ENCODE measurements around the gene SPHK2.
A peak's percentile ranks its signal among the peaks of the same experiment; 100 is the strongest.
"Not testable (repeated sequence)": the region's sequence is repeated elsewhere in the genome, so short reads cannot be mapped to it uniquely, and the experiment has no call there.

The SPHK2 gene, protein sequence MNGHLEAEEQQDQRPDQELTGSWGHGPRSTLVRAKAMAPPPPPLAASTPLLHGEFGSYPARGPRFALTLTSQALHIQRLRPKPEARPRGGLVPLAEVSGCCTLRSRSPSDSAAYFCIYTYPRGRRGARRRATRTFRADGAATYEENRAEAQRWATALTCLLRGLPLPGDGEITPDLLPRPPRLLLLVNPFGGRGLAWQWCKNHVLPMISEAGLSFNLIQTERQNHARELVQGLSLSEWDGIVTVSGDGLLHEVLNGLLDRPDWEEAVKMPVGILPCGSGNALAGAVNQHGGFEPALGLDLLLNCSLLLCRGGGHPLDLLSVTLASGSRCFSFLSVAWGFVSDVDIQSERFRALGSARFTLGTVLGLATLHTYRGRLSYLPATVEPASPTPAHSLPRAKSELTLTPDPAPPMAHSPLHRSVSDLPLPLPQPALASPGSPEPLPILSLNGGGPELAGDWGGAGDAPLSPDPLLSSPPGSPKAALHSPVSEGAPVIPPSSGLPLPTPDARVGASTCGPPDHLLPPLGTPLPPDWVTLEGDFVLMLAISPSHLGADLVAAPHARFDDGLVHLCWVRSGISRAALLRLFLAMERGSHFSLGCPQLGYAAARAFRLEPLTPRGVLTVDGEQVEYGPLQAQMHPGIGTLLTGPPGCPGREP

DNA sequence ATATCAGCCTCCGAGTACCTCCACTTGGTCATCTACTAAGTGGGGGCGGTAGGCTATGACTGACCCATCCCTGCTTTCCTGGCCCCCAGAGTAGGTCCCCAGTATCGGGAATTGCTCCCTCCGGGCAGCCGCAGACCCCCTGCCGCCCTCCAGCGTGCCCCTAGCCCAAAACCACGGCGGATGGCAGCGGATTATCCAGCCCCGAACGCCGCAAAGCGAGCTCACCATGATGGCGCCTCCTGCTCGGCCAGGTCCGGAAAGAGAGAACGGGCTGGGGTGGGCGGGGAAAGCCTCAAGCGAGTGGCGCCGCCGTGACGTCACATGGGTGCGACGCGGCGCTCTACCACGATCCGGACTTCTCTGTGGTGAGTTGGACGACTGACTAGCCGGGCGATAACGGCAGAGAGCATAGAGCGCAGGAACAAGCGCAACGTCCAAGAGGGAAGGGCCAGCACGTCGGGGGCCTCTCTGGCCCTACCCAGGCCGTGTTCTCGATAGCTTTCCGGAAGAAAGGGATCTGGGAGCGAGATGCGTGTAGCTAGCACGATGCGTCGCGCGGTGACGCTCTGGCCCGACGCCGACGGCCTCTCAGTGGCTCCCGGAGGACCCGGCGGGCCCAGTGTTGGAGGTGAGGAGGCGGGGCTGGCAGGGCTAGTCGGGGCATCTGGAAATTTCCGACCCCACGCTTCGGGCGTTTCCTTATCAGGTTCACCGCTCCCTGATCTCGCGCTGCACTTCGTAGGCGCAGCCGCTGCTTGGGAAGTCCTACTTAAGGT lies at the start of gene SPHK2, which contains the start of gene RPL18:
TSS of gene SPHK2 (plus strand) at position 591 of the 776 bp plus-strand sequence. CDS start 1,009 bp downstream, outside the sequence.
TSS of gene RPL18 (minus strand) at position 263 of the 776 bp plus-strand sequence. CDS start at position 228, 35 bp downstream.
- in situ Hi-C loops (cut with MboI; ENCODE audit: low pct_unique_long_range_greater_than_20kb, low sequenced_read_pairs), result no loop called here
- peak; percentile 99 for DNase-seq

DNA sequence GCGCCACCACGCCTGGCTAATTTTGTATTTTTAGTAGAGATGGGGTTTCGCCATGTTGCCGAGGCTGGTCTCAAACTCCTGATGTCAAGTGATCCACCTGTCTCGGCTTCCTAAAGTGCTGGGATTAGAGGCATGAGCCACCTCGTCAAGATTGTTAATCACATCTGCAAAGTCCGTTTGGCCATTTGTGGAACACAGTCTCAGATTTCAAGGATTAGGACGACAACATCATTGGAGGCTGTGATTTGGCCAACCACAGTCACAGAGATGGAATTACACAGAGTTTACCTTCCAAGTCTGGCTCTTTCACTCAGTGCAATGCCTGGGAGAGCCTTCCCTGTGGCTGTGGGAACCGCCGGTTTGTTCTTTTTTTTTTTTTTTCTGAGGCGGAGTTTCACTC lies 49.5 kb upstream of the SPHK2 start:
- in situ Hi-C loops (cut with MboI; ENCODE audit: low pct_unique_long_range_greater_than_20kb, low sequenced_read_pairs), result no loop called here
- DNase-seq, result no peak

GRCh38 chr19:48571378-48572162 lies 47.7 kb upstream of the SPHK2 start:
- in situ Hi-C loops (cut with MboI; ENCODE audit: low pct_unique_long_range_greater_than_20kb, low sequenced_read_pairs), result no loop called here
- no peak for DNase-seq

GRCh38 chr19:48573163-48573505 lies 46.2 kb upstream of the SPHK2 start:
- no peak for DNase-seq

DNA sequence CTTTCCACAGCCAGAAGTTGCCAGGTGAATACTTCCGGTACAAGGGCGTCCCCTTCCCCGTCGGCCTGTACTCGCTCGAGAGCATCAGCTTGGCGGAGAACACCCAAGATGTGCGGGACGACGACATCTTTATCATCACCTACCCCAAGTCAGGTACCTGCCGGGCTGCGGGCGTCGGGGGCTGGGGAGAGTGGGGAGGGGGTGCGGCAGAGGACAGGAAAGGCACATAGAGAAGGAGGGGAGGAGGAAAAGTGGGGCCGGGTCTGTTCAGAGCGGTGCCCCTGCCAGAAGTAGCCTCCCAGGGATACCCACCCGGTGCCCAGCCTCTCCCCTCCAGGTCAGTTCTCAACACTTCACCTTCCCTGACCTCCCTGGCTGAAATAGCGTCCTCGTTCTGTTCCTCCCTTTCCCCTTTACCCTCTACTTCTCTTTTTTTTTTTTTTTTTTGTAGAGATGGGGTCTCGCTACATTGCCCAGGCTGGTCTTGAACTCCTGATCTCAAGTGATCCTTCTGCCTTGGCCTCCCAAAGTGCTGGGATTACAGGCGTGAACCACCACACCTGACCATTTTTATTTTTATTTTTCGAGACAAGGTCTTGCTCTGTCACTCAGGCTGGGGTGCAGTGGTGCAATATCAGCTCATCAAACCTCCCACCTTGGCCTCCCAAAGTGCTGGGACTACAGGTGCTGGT lies 43.2 kb upstream of the SPHK2 start:
- no peak for DNase-seq
- in situ Hi-C loops (cut with MboI; ENCODE audit: low pct_unique_long_range_greater_than_20kb, low sequenced_read_pairs), result loop anchor here (25.0 kb wide), 1 partner anchor 239 kb away; the partner anchor contains the start of gene EMP3

More at GRCh38 chr19:48573163-48573505, 46.2 kb upstream of the SPHK2 start:
- in situ Hi-C loops (cut with MboI; ENCODE audit: low pct_unique_long_range_greater_than_20kb, low sequenced_read_pairs), result no loop called here

DNA sequence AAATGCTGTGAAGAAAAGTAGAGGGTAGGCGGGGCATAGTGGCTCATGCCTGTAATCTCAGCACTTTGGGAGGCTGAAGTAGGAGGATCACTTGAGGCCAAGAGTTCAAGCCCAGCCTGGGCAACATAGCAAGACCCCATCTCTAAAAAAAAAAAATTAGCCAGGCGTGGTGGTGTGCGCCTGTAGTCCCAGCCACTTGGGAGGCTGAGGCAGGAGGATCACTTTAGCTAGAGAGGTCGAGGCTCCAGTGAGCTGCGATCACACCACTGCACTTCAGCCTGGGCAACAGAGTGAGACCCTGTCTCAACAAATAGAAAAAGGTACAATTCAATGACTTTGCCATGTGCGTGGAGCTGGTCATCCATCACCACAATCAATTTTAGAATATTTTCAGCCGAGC lies 41.4 kb upstream of the SPHK2 start:
- DNase-seq, result not testable (repeated sequence)
- in situ Hi-C loops (cut with MboI; ENCODE audit: low pct_unique_long_range_greater_than_20kb, low sequenced_read_pairs), result loop anchor here (25.0 kb wide), 1 partner anchor 241 kb away; the partner anchor contains the start of gene EMP3

DNA sequence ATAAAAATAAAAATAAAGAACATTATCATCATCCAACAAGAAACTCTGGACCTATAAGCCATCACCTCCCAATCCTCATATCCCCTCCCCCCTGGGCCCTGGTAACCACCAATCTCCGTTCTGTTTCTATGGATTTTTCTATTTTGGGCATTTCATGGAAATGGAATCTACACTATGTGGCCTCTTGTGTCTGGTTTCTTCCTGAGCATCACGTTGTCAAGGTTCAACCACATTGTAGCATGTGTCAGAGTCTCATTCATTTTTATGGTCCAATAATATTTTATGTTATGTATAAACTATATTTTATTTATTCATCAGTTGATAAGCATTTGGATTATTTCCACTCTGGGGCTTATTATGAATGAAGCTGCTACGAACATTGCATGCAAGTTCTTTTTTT lies 40.4 kb upstream of the SPHK2 start:
- in situ Hi-C loops (cut with MboI; ENCODE audit: low pct_unique_long_range_greater_than_20kb, low sequenced_read_pairs), result loop anchor here (25.0 kb wide), 1 partner anchor 242 kb away; the partner anchor contains the start of gene EMP3
- DNase-seq, result no peak

DNA sequence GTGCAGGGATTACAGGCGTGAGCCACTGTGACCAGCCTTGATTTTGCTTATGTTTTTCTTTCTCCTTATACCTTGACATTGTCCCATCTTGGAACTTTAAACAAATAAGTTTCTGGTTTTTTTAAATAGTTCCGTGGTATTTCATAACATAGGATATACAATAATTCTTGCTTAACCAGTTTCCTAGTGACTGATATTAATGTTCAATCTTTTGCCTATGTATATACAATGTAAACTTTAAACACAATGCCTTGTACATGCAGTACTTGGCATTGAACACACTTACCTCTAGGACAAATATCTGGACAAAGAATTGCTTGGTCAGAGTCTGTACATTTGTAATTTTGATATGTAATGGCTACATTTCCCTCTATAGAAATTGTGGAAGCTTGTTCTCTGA lies 37.1 kb upstream of the SPHK2 start:
- in situ Hi-C loops (cut with MboI; ENCODE audit: low pct_unique_long_range_greater_than_20kb, low sequenced_read_pairs), result loop anchor here (25.0 kb wide), 1 partner anchor 245 kb away; the partner anchor contains the start of gene EMP3

GRCh38 chr19:48587387-48587786 lies 31.9 kb upstream of the SPHK2 start:
- in situ Hi-C loops (cut with MboI; ENCODE audit: low pct_unique_long_range_greater_than_20kb, low sequenced_read_pairs), result loop anchor here (25.0 kb wide), 1 partner anchor 250 kb away; the partner anchor contains the start of gene EMP3
- DNase-seq, result no peak

More for the DNA sequence above, 37.1 kb upstream of the SPHK2 start:
- no peak for DNase-seq

GRCh38 chr19:48588670-48589401 lies 30.5 kb upstream of the SPHK2 start:
- DNase-seq, result peak; percentile 89
- in situ Hi-C loops (cut with MboI; ENCODE audit: low pct_unique_long_range_greater_than_20kb, low sequenced_read_pairs), result loop anchor here (25.0 kb wide), 1 partner anchor 252 kb away; the partner anchor contains the start of gene EMP3

DNA sequence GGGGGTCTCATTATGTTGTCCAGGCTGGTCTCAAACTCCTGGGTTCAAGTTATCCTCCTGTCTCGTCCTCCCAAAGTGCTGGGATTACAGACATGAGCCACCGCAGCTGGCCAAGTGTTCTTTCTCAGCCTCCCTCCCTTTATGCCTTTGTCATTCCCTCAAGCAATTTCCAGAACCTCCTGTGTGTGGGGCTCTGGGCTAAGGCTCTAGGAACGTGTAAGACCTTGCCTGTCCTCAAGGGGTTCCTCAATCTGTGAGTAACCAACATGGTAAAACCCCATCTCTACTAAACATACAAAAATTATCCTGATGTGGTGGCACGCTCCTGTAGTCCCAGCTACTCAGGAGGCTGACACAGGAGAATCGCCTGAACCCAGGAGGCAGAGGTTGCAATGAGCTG lies 28.3 kb upstream of the SPHK2 start:
- in situ Hi-C loops (cut with MboI; ENCODE audit: low pct_unique_long_range_greater_than_20kb, low sequenced_read_pairs), result loop anchor here (25.0 kb wide), 1 partner anchor 254 kb away; the partner anchor contains the start of gene EMP3
- DNase-seq, result peak; percentile 26

DNA sequence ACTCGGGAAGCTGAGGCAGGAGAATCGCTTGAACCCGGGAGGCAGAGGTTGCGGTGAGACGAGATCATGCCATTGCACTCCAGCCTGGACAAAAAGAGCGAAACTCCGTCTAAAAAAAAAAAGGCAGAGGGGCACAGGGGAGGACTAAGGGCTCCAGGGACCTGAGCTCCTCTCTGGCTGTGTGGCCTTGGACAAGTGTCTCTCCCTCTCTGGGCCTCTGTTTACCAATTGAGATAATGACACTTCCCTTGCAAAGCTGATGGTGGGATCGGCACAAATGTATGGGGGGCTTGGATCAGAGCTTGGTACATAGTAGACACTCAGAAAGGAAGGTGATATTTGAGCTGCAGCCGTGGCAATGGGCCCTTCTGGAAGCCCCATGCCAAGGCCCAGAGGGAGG lies 24.1 kb upstream of the SPHK2 start:
- in situ Hi-C loops (cut with MboI; ENCODE audit: low pct_unique_long_range_greater_than_20kb, low sequenced_read_pairs), result loop anchor here (25.0 kb wide), 1 partner anchor 258 kb away; the partner anchor contains the start of gene EMP3
- no peak for DNase-seq

DNA sequence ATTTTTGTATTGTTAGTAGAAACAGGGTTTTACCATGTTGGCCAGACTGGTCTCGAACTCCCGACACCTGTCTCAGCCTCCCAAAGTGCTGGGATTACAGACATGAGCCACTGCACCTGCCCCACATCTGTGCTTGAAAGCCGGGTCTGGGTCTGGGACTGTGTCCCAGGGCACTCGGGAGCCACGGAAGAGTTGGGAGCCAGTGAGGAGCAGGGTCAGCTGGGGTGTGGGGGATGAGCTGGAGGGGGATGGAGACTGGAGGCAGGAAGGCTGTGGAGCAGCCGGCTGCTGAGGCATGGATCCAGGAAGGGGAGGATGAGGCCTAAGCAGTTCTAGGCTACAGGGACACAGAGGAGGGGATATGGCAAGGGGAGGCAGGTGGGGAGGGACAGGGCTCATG lies 23.5 kb upstream of the SPHK2 start:
- in situ Hi-C loops (cut with MboI; ENCODE audit: low pct_unique_long_range_greater_than_20kb, low sequenced_read_pairs), result loop anchor here (25.0 kb wide), 1 partner anchor 259 kb away; the partner anchor contains the start of gene EMP3
- DNase-seq, result no peak

DNA sequence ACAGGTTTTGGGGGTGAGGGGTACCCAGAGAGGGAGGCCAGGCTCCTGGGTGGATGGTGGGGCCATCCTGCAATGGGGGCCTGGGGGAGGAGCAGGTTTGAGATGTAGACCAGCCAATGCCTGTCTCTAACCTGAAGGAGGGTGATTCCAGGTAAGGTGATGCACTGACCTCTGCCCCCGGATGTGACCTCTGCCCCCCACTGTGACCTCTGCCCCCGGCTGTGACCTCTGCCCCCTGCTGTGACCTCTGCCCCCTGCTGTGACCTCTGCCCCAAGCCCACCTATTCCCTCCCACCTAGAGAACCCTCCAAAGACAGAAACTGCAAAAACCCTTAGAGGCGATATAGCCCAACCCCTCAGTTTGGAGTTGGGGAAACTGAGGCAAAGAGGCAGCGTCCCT lies 23.1 kb upstream of the SPHK2 start:
- DNase-seq, result no peak
- in situ Hi-C loops (cut with MboI; ENCODE audit: low pct_unique_long_range_greater_than_20kb, low sequenced_read_pairs), result loop anchor here (25.0 kb wide), 1 partner anchor 259 kb away; the partner anchor contains the start of gene EMP3

GRCh38 chr19:48596679-48597465 lies 22.4 kb upstream of the SPHK2 start:
- in situ Hi-C loops (cut with MboI; ENCODE audit: low pct_unique_long_range_greater_than_20kb, low sequenced_read_pairs), result loop anchor here (25.0 kb wide), 1 partner anchor 260 kb away; the partner anchor contains the start of gene EMP3
- no peak for DNase-seq

Measured in KBM-7 (cell line).